ENCODE measurements around the gene CDH4.

Gene CDH4

DNA sequence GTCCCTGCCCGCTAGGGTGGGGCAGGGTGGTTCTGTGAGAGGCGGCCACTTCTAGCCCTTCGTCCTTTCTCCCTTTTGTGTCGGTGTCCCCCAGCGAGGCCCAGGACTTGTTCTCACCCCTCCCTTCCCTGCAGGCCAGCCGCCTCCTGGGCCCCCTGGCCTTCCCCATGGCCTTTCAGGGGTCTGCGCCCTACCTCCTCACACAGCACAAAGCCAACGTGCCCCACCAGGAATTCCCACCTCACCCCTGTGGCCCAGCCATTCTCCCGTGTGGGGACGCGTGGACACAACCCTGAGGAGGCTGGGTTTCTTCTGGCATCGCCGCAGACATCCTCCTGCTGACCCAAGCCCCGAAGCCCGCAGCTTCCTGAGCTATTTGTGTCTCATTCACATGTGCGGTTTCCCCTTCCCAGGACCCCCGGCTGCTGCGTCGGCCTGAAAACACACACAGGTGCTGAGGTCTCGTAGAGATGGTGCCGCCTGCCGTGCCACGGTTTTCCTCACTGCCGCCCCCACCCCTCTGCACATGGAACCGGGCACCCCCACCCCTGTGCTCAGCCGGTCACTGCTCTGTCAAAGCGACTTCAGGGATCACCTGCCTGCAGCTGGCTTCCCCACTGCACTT lies 375.8 kb downstream of the CDH4 start:
- TF ChIP-seq GATA1 (IDR thresholded peaks at IDR 0.05; ENCODE audit: low read depth, low read length) (no peak), POLR2A (IDR thresholded peaks at IDR 0.05; ENCODE audit: low read length) (no peak)
- DNase-seq: no peak

DNA sequence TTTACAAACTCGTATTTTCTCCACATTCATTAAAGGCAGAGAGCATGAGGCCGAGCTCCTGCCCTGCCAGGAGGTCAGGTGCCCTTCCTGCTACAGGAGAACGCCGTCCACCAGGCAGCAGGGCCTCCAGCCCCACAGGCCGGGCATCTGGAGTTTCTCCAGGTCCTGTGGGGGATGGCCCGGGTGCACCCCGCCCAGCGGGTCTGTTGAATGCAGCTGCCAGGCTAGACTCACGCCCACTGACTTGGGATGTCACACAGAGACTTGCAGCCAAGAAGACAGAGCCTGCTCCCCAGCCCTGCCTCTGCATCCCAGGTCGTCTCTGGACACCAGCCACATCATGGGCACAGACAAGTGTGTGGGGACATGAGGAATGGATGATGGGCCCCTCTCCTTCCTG lies 376.4 kb downstream of the CDH4 start:
- TF ChIP-seq POLR2A (IDR thresholded peaks at IDR 0.05; ENCODE audit: low read length) (no peak), GATA1 (IDR thresholded peaks at IDR 0.05; ENCODE audit: low read depth, low read length) (no peak)
- no peak for DNase-seq

GRCh38 chr20:61628901-61629601 lies 377.0 kb downstream of the CDH4 start:
- no peak for DNase-seq
- TF ChIP-seq POLR2A (IDR thresholded peaks at IDR 0.05; ENCODE audit: low read length) (no peak), GATA1 (IDR thresholded peaks at IDR 0.05; ENCODE audit: low read depth, low read length) (no peak)

- no peak for TF ChIP-seq POLR2A (IDR thresholded peaks at IDR 0.05; ENCODE audit: low read length)
- no peak for TF ChIP-seq GATA1 (IDR thresholded peaks at IDR 0.05; ENCODE audit: low read depth, low read length)
- no peak for DNase-seq
Observed at GRCh38 chr20:61629602-61630390, 377.7 kb downstream of the CDH4 start.

DNA sequence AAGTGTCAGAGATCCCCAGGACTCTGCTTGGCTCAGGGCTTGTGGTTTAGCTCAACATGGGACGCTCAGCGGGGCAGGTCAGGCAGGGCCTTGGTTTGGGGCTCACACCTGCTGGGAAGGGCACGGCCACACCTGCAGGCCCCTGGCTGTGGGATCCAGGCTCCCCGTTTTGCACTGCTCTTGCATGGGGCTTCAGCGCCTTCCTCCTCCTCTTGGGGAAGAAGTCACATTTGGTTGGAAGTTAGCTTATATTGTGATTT lies 378.3 kb downstream of the CDH4 start:
- no peak for DNase-seq
- TF ChIP-seq POLR2A (IDR thresholded peaks at IDR 0.05; ENCODE audit: low read length): no peak
- no peak for TF ChIP-seq GATA1 (IDR thresholded peaks at IDR 0.05; ENCODE audit: low read depth, low read length)

GRCh38 chr20:61630816-61631215 lies 378.8 kb downstream of the CDH4 start:
- TF ChIP-seq POLR2A (IDR thresholded peaks at IDR 0.05; ENCODE audit: low read length): no peak
- TF ChIP-seq GATA1 (IDR thresholded peaks at IDR 0.05; ENCODE audit: low read depth, low read length): no peak
- DNase-seq: no peak

DNA sequence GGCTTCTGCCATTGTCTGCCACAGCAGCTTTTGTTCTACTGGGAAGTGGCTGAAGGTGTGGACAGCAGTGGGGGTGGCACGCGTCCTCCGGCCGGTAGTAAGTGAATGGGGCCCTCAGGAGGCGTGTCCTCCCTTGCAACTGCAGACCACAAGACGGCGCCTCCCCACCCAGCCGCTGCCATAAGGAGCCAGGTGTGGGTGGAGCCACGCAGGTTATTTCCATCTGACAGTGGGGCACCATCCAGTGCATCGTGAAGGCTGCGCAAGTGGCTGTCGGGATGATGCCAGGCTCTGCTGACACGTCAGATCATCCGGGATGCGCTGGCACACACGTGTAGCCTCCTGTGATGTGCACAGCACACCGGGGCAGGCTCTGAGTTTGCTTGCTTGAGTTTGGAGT lies 379.7 kb downstream of the CDH4 start:
- no peak for DNase-seq

GRCh38 chr20:61633004-61633403 lies 380.9 kb downstream of the CDH4 start:
- TF ChIP-seq GATA1 (IDR thresholded peaks at IDR 0.05; ENCODE audit: low read depth, low read length) (no peak), POLR2A (IDR thresholded peaks at IDR 0.05; ENCODE audit: low read length) (no peak)
- no peak for DNase-seq

More for the DNA sequence above, 379.7 kb downstream of the CDH4 start:
- TF ChIP-seq GATA1 (IDR thresholded peaks at IDR 0.05; ENCODE audit: low read depth, low read length) (no peak), POLR2A (IDR thresholded peaks at IDR 0.05; ENCODE audit: low read length) (no peak)

DNA sequence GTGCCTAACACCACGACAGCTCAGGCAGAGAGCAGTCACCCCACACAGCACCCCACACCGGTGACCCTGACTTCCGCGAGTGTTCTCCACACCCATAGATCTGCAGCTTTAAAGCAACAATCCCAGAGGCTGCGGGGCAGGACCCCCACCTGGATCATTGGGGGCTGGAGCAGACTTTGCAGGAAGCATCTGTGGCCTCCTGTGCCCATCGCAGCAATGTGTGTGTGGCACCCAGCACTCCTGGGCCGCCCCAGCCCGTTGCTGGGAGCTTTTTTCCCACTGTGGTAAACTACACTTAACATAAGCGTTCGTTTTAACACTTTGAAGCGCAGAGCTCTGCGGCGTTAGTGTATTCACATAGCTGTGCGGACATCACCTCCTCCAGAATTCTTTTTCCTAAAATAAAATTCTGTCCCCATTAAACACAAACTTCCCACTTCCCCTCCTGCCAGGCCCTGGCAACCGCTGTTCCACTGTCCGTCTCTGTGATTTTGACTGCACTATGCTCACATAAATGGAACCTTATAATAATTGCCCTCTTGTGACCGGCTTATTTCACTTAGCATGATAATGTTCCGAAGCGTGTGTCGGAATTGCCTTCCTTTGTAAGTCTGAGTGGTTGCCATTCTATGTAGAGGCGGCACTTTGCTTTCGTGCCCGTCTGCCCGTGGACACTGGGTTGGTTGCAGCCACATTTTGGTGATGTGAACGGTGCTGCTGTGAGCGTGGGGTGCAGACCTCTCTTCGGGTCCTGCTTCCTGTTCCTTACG lies 382.5 kb downstream of the CDH4 start:
- no peak for TF ChIP-seq GATA1 (IDR thresholded peaks at IDR 0.05; ENCODE audit: low read depth, low read length)
- no peak for TF ChIP-seq POLR2A (IDR thresholded peaks at IDR 0.05; ENCODE audit: low read length)

GRCh38 chr20:61635721-61636455 lies 383.8 kb downstream of the CDH4 start:
- no peak for TF ChIP-seq GATA1 (IDR thresholded peaks at IDR 0.05; ENCODE audit: low read depth, low read length)
- TF ChIP-seq POLR2A (IDR thresholded peaks at IDR 0.05; ENCODE audit: low read length): no peak
- DNase-seq: no peak

More for the DNA sequence above, 382.5 kb downstream of the CDH4 start:
- no peak for DNase-seq

DNA sequence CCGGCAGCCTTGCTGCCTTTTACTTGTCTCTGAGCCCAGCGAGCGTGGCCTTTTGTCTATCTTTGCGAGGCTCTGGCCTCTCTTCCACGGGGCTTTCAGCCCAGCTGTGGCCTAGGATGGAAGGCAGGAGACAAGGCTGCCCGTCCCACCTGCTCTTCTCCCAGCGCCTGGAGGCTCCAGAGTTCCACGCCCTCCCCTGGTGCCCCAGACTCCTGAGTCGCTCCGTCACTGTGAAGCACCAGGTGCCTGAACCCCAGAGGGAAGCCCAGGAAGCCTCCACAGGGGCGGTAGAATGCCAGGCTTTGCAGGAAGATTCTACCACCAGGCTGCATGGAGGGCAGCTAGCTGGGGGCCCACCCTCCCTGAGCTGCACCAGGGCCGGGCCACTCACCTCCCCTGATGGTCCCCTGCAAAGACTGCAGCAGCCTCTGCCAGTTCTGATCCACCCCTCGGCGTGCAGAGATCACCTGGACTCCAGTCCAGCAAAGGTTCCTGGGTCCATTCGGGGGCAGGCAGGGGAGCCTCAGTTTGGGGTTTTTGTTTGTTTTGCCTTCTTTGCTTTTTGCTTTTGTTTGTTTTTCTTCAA lies 384.6 kb downstream of the CDH4 start:
- TF ChIP-seq POLR2A (IDR thresholded peaks at IDR 0.05; ENCODE audit: low read length) (no peak), GATA1 (IDR thresholded peaks at IDR 0.05; ENCODE audit: low read depth, low read length) (no peak)
- no peak for DNase-seq

DNA sequence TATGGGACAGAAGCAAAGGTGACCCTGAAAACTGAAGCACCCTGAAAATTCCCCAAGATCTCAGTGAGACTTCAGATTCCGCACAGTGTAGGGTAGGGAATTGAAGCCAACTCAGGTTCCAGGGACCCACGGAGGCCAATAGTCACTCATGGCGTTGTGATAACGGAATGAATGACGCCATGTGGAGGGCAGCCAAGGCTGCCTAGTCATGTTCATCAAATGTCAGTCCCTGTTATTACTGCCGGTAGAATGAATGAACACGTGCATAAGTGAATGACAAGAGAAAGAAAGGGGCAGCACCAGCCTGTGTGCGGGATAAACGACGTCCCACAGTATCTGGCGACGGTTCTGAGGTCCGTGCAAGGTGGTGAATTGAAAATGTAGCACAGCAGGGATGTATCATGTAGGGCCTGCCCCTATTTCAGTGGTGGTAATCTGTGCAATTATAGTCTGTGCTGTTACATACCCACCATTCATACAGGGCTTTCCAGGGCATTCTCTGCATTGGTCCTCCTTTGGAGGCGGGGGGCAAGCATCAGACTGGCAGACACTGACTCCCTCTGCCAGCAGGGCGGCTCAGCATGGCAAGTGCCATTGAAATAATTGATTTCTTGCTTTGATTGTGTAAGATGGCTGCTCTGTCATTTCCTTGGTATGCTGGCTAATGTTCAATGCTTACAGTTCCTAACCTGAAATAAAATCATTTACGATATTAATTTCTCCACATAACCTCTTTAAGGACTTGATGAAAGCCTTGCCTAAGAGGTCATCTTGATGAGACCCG lies 386.9 kb downstream of the CDH4 start:
- TF ChIP-seq POLR2A (IDR thresholded peaks at IDR 0.05; ENCODE audit: low read length) (no peak), GATA1 (IDR thresholded peaks at IDR 0.05; ENCODE audit: low read depth, low read length) (no peak)
- no peak for DNase-seq
